GM20000 (cell line): ENCODE measurements around the gene PKN3.
A peak's percentile ranks its signal among the peaks of the same experiment; 100 is the strongest.

Experiments
- DNase-seq: peaks from one replicate; pipeline ENCODE4 v3.0.0; 2012; ENCODE audit warnings: low spot score
- TF ChIP-seq, protein P1 (sequence below): IDR thresholded peaks from 2 replicates; pipeline ENCODE4 v1.5.1; 2012; ENCODE audit warnings: mild to moderate bottlenecking, control low read depth; ENCODE audit errors: extremely low read depth, missing control alignments

Gene PKN3

DNA sequence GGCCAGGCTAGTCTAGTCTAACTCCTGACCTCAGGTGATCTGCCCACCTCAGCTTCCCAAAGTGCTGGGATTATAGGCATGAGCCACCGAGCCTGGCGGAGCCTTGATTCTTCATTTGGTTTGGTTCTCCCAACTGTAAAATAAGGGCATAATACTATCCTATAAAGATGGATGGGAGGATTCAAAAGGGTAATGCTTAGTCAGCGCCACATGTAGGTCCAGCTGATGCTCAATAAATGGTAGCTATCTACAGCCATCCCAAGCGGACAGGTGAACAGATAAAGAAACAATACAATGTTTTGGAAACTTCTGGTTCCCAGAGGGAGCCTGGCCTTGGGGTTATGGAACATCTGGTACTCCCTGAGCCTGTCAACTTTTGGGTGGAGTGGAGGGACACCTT is 26.9 kb upstream of the PKN3 start:
- DNase-seq, result no peak
- TF ChIP-seq, protein P1, sequence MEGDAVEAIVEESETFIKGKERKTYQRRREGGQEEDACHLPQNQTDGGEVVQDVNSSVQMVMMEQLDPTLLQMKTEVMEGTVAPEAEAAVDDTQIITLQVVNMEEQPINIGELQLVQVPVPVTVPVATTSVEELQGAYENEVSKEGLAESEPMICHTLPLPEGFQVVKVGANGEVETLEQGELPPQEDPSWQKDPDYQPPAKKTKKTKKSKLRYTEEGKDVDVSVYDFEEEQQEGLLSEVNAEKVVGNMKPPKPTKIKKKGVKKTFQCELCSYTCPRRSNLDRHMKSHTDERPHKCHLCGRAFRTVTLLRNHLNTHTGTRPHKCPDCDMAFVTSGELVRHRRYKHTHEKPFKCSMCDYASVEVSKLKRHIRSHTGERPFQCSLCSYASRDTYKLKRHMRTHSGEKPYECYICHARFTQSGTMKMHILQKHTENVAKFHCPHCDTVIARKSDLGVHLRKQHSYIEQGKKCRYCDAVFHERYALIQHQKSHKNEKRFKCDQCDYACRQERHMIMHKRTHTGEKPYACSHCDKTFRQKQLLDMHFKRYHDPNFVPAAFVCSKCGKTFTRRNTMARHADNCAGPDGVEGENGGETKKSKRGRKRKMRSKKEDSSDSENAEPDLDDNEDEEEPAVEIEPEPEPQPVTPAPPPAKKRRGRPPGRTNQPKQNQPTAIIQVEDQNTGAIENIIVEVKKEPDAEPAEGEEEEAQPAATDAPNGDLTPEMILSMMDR, result no peak

DNA sequence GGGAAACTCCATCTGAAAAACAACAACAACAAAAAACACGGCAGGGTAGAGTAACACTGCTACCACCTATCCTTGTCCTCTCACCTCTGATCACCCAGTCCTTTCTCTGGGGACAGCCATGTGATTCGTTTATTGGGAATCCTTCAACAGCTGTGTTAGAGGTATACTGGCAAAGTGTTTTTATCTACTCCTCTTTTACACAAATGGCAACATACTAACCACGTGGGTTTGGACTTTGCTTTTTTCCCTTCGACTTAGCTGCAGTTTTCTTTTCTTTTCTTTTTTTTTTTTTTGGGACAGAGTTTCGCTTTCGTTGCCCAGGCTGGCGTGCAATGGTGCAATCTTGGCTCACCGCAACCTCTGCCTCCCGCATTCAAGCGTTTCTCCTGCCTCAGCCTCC is 24.5 kb upstream of the PKN3 start:
- TF ChIP-seq, protein P1, result no peak
- DNase-seq, result no peak

DNA sequence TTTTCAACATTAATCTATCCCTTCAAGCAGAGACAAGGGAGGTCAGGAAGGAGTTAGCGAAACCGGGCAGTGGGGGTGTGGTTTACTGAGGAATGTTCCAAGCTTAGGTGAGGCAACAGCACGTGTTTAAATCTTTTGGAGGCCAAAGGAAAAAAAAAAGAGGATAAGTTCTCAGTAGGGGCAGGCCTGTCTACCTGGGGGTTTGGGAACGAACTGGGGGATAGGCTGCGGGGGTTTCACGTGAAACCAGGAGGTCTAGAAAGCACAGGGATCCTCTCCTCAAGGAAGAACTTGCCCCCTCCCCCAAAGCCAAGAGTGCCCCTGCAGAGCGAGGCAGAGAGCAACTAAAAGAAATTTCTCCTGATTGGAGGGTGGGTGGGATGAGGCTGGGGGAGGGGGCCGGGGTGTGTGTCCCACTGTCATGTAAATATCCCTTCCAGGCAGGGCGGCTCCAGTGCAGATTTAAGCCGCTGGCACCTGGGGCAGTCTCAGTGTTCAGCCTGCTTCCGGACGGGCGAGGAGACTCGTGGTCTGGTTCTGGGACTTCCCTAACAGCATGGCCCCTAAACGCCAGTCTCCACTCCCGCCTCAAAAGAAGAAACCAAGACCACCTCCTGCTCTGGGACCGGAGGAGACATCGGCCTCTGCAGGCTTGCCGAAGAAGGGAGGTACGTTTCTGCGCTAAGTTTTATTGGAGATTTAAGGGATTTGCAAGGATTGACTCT is 18.8 kb upstream of the PKN3 start:
- peak; percentile 46 for DNase-seq
- TF ChIP-seq, protein P1, result no peak

DNA sequence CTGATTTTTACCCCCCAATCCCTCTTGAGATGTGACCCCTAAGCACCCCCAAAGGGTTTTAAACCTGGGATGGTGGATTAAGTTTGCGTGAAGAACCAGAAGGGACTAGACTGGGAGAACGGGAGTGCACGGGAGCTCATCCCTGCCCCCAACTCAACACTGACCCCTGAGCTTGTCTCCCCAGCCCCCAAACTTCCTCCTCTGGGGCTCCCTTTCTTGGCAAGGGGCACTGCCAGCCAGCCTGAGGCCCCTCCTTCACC is 18.3 kb upstream of the PKN3 start:
- no peak for DNase-seq

DNA sequence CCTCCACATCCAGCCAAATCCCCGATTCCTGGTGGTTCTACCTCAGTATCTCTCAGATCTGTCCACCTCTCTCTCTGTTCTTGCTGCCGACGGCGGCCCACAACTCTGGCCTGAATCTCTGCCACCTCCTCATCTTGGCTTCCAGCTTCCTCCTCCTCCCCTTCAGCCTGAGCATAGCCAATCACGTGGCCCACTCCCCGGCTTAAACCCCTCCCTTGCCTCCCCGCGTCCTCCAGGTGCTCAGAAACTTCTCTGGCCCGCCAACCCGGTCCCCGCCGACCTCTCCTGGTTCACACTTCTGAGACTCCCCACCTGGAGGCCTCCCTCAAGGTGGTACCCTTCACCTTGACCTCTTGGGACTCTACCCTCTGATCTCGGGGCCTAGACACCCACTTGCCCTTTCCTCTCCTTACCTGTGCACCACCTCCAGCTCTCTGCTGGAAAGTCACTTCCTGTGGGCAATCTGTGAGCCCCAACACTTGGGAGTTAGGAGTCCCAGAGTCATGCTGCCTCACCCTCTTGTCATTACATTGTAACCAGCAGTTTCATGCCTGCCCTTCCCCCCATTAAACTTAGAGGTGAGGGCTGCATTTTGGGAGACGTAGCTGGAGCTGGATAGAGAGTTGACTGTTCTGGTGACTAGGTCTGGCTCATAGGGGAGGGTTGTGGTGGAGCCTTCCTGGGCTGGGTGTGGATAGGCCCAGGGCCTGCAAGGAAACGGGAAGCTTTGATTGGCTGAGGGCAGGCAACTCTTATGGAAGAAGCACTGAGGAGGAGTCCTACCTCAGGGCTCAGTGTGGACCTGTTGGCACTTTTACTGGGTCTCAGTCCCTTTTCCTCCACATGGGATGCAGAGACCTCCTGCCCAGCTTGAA is 17.7 kb upstream of the PKN3 start:
- TF ChIP-seq, protein P1, result no peak
- DNase-seq, result peak; percentile 87

More for the DNA sequence above, 18.3 kb upstream of the PKN3 start:
- TF ChIP-seq, protein P1, result no peak

DNA sequence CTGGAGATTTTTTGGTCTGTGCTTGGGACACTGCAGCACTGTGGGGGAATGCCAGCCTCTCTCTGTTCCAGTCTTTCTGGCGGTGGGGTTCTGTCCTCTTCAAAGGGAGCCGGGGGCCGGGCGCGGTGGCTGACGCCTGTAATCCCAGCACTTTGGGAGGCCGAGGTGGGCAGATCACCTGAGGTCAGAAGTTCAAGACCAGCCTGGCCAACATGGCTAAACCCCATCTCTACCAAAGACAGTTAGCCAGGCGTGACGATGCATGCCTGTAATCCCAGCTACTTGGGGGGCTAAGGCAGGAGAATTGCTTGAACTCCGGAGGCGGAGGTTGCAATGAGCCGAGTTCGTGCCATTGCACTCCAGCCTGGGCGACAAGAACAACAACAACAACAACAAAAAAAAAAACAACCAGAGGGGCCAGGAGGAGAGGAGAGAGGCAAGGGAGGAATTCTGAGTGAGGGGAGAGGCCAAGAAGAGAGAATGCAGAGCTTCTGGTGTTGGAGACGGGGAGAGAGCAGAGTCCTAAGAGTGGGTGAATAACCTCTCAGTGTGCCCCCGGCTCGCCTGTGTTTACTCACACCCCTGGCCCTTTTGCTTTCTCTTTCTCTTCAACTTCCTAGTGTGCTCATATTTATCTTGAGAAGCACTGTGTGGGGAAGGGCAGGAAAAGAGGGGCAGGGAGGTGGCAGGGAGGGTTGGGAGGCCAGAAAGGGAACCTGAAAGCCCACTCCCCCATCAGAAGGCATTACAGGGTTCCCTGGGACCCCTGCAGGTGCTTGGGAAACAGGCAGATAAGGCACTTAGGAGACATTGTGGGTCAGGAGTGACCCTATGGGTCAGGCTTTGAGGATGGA is 16.4 kb upstream of the PKN3 start:
- TF ChIP-seq, protein P1, result no peak

More for the DNA sequence above, 16.4 kb upstream of the PKN3 start:
- peak; percentile 73 for DNase-seq
